Cerebellar cortex (tissue), 1 donor: ENCODE results near the gene ABCC2.
"Not testable (repeated sequence)": the region's sequence is repeated elsewhere in the genome, so short reads cannot be mapped to it uniquely, and the experiment has no call there.

Experiments
- DNase-seq: peaks from one replicate; pipeline ENCODE4 v3.0.0-alpha.2; 2015; ENCODE audit warnings: low spot score

ABCC2 gene

DNA sequence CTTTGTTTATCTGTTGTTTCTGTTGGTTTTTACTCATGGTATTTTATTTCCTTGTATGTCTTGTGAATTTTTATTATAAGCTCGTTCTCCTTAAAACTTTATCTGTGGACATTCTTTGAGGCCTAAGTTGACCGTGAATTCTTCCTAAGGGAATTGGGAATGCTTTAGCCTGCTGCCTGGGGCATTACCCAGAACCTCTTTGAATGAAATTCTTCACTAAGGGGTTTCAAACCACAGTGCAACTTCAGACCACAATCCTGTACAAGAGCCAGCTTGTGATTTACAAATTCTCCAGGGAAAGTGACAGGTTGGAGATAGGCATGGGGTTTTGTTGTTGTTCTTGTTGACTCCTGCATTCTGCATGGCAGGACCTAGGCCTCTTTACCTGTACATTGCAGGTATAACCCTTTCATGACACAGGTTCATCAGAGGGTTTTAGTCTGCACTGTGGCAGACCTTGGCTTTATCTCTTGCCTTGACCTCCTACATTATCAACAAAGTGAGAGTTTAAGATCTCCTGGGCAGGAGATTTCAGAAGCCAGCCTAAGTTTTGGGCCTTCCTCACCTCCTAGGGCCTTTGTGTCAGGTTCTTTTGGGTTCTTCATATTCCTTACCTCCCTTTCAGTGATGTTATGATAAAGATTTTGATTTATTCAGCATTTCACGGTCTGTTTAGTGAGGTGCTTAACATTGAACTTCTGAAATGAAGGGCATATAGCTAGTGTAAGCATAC is 70.2 kb downstream of the ABCC2 start:
- no peak for DNase-seq

DNA sequence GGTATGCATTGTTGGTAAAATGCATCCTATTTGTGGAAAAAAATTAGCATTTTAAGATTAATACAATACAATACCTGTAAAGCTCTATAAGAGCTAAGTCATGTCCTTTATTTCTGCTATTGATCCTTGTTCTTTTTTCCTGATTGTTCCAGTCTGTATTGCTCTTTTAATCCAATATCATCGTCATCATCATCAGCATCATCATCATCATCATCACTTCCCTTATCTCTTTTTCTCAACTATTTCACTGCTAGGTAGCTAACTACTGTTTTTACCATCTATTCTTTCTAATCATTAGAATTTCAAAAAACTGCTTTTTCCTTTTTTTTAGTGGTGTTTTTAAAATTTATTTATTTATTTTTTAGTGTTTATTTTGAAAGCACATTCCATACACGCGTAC is 71.2 kb downstream of the ABCC2 start:
- DNase-seq, result no peak

DNA sequence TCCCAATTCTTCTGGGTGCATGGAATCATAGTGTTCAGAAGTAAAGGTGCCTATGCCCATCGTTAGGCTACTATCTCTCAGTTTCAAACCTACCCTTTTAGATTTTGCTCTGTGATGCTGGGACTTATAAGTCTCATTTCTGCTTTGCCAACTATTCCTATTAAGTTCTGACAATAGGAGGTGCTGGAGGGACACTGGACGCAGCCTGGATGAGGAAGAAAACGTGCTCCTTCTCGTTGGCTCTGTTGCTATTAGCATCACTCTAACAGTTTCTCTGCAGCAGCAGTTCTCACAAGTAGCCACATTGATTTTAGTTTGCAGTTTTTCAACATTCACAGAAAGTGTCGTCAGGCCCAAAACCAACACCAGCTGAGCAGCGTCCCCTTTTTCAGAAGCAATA is 72.4 kb downstream of the ABCC2 start:
- DNase-seq, result peak; percentile 68

DNA sequence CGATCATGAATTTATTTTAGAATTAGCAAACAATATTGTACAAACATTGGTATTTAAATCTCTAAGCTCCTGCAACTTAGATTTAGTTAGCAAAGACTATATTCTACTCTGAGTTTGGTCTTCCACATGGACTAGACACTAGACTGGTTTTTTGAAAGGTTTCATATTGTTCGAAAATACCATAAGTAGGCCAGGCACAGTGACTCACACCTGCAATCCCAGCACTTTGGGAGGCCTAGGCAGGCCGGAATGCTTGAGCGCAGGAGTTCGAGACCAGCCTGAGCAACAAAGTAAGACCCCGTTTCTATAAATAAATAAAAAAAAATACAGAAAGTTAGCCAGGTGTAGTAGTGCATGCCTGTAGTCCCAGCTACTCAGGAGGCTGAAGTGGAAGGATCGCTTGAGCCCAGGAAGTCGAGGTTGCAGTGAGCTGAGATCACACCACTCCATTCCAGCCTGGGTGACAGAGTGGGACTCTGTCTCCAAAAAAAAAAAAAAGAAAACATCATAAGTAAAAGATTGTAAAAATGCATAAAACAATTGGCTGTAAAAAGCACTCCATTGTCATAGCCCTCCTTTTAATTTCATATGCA is 73.1 kb downstream of the ABCC2 start:
- no peak for DNase-seq

DNA sequence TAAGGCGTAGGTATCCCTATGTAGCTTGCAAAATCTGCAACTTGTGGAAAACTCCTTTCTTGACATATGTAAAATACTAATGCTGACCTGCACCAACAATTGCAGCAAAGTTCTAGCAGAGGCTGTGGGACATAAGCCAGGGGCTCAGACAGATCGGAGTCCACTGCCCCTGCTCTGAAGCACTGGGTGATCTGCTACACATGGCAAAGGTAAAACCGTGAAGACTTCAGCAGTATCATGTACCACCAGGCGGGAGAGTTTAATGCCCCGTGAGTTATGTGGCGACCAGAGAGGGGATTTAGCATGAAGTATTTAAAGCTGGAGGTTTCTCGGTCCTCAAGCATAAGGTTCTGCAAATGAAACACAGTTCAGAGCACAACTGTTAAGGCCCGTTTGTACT is 76.4 kb downstream of the ABCC2 start:
- DNase-seq, result no peak

DNA sequence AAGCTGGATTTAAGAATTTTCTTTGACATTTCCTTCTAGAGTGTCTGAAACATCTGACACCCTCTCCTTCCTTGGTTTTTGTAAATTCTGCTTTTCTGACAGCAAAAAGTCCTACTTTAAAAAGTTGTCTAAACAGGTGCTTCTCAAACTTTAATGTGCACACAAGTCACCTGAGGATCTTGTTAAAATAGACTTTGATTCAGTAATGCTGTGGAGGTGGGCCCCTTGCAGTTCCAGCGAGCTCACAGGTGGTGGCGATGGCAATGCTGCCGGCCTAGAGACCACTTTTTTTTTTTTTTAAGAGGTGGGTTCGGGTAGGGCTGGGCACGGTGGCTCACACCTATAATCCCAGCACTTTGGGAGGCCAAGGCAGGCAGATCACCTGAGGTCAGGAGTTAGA is 77.1 kb downstream of the ABCC2 start:
- DNase-seq, result peak; percentile 41

DNA sequence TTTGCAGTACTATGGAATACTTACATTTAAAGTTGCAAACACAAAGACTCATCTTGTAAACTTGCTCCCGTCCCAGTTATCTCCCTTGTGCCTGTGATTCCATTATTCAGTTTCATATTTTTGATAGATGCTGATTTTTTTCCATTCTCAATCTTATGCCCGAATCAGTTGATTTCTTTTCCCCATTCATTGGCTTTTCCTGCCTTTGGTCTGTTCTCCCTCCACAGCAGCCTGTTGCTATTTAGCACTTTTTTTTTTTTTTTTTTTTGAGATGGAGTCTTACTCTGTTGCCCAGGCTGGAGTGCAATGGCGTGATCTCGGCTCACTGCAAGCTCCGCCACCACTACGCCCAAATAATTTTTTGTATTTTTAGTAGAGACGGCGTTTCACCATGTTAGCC is 78.0 kb downstream of the ABCC2 start:
- no peak for DNase-seq

DNA sequence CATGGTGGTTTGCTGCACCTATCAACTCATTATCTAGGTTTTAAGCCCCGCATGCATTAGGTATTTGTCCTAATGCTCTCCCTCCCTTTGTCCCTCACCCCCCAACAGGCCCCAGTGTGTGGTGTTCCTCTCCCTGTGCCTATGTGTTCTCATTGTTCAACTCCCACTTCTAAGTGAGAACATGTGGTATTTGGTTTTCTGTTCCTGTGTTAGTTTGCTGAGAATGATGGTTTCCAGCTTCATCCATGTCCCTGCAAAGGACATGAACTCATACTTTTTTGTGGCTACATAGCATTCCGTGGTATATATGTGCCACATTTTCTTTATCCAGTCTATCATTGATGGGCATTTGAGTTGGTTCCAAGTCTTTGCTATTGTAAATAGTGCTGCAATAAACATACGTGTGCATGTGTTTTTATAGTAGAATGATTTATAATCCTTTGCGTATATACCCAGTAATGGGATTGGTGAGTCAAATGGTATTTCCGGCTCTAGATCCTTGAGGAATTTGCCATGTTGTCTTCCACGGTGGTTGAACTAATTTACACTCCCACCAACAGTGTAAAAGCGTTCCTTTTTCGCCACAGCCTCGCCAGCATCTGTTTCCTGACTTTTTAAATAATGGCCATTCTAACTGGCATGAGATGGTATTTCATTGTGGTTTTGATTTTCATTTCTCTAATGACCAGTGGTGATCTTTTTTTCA is 81.2 kb downstream of the ABCC2 start:
- not testable (repeated sequence) for DNase-seq

DNA sequence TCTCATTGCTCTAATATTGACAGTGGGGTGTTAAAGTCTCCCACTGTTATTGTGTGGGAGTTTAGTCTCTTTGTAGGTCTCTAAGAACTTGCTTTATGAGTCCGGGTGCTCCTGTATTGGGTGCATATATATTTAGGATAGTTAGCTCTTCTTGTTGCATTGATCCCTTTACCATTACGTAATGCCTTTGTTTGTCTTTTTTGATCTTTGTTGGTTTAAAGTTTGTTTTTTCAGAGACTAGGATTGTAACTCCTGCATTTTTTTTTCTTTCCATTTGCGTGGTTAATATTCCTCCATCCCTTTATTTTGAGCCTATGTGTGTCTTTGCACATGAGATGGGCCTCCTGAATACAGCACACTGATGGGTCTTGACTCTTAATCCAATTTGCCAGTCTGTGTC is 84.8 kb downstream of the ABCC2 start:
- DNase-seq, result not testable (repeated sequence)

DNA sequence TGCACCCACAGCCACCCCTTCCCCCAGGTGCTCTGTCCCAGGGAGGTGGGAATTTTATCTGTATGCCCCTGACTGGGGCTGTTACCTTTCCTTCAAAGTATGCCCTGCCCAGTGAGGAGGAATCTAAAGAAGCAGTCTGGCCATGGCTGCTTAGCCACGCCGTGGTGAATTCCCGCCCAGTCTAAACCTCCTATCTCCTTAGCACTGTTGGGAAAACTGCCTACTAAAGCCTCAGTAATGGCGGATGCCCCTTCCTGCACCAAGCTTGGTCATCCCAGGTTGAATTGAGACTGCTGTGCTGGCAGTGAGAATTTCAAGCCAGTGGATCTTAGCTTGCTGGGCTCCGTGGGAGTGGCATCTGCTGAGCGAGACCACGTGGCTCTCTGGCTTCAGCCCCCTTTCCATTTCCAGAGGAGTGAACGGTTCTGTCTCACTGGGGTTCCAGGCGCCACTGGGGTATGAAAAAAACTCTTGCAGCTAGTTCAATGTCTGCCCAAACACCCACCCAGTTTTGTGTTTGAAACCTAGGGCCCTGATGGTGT is 87.2 kb downstream of the ABCC2 start:
- no peak for DNase-seq

DNA sequence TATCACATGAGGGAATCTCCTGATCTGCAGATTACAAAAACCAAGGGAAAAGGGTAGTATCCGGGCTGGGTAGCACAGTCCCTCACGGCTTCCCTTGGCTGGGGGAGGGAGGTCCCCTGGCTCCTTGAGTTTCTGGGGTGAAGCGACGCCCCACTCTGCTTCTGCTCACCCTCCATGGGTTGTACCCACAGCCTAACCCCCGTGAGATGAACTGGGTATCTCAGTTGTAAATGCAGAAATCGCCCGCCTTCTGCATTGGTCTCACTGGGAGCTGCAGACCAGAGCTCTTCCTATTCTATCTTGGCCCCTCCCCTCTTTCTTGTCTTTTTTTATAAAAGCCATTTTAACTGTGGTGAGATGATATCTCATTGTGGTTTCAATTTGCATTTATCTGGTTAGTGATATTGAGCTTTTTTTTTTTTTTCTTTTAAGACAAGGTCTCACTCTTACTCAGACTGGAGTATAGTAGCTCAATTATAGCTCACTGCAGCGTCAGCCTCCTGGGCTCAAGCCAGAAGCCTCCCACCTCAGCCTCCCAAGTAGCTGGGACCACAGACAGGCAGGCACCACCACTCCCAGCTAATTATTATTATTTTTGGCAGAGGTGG is 87.8 kb downstream of the ABCC2 start:
- no peak for DNase-seq

DNA sequence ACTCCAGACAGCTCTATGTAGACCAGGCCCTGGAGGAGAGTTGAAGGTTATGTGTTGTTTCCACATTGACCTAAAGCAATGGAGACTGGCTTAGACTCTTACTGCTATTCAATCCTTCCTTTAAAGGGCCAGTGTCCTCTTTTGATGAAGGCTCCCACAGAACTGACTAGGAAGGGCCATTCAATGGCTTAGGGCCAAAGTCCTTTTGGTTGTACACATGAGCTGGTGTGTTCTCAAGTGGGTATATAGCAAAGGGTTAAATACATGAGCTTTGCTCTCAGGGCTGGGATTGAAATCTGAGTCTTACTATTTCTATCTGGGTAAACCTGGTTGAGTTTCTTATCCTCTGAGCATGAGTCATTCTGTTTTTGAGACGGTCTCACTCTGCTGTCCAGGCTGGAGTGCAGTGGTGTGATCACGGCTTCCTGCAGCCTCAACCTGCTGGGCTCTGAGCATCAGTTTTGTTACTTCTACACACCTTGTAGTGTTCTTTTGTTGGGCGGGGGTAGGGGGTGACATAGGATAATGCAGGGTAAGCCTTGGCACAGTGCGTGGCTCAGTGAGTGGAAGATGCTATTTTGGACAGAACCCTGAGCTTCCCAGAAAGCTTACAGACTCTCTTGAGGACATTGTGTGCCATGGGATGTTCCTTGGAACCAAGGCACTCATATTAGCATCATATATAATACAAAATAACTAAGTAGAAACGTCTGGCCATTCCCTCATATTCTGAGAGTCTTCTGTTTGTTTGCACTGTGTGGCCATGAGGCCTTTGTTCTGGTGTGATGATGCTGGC is 90.1 kb downstream of the ABCC2 start:
- DNase-seq, result no peak

DNA sequence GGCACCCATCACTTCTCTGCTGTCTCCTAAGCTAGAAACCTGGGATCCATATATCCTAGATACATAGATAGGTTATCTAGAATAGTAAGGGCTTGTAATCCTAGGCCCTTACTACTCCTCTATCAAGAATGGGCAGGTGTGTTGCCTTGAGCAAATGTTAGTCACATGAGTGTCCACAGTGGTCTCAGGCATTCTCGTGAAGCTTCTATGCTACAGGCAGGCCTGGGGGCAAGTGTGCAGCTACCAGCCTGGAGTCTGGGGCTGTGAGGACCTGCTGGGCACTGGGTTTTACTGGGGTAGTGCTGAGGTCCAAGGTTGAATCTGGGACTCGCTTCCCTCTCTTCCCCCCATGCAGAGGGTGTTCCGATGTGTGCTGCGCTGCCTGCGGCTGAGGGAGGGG is 91.4 kb downstream of the ABCC2 start:
- no peak for DNase-seq

DNA sequence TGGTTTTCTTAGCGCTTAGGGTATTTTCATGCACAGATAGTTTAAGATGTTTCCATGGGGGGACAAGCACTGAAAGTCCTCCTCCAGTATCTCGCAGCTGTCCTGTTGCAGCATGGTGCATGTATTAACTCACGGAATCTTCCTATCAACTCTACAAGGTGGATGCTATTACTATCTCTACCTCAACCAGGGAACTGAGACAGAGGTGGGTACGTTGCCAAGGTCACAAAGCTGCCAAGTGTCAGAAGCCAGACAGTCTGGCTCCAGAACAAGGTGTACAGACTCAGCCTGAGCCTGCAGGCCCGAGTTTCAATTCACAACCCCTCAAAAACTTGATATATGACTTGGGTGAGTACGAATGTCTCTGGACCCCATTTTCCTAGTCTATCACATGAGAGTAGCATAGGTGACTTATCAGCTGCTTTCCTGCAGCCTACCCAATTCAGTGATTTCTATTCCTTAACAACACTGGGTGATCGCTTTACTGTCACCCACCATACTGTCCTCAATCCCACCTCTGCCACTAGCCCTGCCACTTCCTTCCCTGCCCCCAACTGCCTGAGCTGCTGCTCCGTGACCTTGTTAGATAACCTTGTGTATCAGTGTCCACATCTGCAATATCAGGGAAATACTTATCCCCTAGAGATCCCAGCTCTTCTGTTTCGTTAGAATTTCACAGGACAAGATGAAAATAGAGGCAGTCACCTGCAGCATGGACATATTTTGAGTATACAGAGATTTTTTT is 92.1 kb downstream of the ABCC2 start:
- DNase-seq, result no peak

DNA sequence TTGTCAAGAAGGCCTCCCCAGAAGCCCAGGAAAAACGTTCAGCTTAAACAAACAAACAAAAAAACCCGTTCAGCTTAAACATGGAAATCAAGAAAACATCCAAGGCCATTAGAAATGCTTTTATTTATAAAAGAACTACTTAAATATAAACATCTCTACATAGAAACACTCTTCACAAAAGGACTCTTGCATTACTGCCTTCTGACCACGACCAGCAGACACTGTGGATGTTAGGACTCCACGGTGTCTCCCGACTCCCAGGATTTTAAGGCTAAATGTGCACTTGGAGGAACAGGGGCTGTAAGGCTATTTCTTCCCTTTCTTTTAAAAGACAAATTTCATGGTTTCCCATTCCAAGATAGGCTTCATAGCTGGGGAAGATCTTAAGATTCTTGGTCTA is 93.0 kb downstream of the ABCC2 start:
- no peak for DNase-seq

DNA sequence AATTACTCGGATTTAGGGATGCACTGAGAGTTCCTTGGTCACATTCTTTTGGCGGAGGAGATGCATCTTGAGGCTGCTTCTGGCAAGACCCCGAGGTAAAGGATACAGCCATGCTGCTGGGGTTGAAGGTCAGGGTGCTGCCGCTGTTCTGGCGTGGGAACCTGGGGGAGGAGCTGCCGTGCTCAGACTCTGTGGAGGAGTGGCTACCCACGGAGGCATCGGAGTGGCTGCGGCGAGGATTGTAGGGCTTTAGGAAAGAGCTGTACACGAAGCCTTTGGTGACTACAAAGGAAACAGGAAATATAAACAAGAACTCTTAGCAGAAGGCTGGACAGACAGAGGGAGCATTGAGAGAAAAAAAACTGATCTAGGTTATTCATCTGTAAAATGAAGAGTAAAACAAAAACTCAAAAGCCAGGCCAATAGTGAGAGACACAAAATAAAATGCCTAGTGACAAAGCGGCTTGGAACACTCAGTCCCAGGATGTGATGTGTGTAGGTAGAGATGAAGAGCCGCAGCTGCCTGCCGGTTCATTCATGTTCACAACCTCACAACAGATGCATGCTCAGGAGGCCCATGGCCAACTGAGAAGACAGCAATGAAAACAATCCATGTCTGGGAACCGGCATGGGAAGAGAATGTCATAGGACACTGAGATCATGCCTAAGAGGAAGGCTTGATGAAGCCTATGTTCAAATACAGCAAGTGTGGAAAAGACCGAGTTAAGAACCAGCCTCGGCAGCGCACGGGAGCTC is 97.8 kb downstream of the ABCC2 start:
- no peak for DNase-seq

DNA sequence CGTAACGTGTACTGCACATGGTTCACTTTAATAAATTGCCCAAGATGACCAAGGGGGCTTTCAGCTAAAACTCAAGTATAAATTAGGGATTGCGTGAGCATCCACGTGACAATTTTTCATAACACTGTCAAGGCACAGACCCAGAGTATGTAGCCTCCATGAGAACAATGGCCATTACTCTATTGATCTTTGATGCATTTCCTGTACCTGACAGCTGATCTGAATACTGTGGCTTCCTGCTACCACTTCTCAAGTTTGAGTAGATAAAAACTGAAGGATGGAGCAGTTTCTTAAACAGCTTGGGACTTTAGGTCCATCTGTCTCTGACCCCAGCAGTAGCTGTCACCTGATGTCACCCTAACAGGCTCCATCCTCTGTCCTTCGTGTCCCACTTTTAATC is 98.9 kb downstream of the ABCC2 start:
- no peak for DNase-seq

DNA sequence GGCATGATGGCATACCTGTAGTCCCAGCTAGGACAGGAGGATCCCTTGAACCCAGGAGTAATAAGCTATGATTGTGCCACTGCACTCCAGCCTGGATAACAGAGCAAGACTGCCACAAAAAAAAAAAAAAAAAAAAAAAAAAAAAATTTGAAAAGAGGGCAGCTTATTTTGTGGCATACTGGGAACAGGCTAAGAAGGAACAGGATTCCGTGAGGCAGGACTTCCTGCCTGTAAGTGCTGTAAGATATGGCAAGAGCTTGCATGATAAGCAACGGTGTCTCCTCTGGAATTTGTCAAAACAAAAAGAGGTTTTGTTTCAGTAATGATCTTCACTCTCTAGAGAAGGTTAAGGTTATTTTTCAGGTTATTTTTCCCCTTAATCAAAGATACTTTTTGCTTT is 101.1 kb downstream of the ABCC2 start:
- DNase-seq, result no peak

DNA sequence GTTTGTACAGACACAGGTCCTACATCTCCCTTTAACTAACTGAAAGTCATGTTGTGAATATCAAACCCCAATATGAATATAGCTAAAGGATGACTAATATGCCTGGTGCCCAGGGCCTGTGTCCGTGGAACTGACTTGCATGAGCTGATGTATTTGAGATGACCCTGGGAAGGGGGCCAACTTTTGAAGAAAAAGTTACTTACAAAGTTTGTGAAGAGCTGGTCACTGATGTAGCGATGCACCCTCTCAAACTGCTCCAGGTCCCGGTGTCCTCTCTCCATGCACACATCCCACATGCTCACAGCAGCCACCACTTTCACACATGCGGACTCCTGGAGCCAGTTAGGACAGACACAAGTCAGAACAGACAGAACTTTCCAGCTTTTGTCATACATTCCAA is 106.2 kb downstream of the ABCC2 start:
- no peak for DNase-seq

DNA sequence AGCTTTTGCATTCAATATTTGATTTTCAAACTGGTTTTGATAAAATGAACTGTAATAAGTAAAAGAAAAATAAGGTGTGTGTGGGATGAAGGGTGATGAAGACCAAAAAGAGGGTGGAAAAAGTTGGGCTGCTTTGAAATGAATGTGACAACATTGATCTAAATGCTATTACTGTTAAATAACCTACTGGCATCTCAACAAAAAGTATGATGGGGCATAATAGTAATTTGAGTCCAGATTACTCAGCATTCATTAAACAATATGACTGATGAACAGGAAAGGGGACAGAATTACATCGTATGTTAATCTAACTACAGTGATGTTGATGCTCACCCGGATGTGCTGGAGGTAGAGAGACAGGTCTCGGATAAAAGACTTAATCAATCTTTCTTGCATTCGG is 112.2 kb downstream of the ABCC2 start:
- DNase-seq, result no peak
